ENCODE results near the gene CYP4F22.

The CYP4F22 gene

DNA sequence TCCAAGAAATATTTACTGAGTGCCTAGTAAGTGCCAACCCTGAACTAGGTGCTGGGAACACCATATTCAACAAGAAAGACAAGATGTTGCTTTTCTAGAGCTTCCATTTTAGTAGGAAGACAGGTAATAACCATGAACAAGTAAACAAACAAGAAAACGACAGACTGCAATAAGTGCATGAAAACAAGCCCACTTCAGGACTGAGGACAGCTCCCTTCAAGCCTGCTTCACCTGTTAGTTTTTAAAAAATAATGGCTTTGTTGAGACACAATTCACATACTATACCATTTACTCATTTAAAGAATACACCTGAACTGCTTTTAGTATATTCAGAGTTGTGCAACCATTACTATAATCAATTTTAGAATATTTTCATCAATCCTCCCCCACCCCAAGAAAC, 30.4 kb downstream of the CYP4F22 start:
- FAIRE-seq = no peak

DNA sequence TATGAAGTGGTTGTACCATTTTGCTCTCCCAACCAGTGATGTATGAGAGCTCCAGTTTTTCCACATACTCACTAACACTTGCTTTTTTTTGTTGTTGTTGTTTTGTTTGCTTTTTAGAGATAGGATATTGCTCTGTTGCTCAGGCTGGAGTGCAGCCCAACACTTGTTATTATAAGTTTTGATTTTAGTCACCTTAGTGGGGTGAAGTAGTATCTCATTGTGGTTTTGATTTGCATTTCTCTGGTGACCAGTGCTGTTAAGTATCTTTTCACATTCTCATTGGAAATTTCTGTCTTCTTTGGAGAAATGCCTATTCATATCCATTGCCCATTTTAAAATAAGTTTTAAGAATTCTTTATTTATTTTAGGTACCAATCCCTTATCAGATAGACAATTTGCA, 31.3 kb downstream of the CYP4F22 start:
- no peak for FAIRE-seq

DNA sequence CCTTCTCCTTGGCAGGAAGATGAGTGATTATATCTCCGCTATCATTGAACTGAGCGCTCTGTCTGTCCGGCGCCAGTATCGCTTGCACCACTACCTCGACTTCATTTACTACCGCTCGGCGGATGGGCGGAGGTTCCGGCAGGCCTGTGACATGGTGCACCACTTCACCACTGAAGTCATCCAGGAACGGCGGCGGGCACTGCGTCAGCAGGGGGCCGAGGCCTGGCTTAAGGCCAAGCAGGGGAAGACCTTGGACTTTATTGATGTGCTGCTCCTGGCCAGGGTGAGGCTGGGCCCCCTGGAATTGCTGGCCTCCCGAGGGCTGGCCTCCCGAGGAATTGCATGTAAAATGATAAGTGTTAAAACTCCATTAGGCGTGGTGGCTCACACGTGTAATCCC, 32.1 kb downstream of the CYP4F22 start:
- FAIRE-seq = no peak

DNA sequence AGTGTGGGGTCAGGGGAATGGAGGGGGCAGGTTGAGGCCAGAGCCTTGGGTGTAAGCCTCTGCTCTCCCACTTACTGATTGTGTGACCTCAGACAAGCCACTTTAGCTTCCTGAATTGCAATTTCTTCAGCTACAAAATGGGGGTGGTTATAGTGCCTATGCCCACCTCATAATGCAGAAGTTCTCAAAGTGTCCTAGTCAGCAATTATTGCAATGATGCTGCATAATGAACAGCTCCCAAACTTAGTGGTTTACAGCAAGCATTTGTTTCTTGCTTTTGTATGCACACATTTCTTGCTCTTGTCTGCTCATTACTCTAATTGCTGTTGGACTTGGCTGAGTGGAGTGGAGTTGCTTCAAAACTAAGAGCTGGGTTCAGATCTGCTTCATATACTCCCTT, 36.0 kb downstream of the CYP4F22 start:
- no peak for FAIRE-seq

DNA sequence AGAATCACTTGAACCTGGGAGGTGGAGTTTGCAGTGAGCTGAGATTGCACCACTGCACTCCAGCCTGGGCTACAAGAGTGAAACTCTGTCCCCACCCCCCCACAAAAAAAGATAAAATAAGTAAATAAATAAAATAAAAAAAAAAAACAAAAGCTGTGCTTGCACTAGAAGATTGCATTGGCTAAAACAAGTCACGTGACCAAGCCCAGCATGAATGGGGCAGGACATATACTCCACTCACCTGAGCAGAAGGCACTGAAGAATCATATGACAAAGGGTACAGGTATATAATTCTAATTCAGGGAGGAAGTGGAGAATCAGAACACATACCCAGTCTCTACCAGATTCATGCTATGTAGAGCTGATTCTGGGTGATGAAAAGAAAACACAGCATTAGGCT, 36.6 kb downstream of the CYP4F22 start:
- no peak for FAIRE-seq

DNA sequence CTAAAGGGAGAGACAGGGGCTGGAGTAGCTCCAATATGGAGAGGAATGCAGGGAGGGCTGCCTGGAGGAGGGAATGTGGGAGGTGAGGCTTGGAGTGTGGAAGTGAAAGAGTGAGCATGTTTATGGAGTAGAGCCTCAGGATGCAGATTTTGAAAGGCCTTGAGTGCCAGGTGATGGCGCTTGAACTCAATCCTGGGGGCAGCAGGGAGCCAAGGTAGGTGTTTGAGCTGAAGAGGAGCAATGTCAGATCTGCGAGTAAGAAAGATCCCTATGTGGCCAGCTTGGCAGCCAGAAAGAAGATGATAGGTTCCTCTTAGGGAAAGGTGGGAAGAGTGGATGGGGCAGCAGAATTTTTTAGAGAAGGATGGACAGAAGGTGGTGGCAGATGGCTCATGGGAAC, 40.3 kb downstream of the CYP4F22 start:
- FAIRE-seq = no peak

DNA sequence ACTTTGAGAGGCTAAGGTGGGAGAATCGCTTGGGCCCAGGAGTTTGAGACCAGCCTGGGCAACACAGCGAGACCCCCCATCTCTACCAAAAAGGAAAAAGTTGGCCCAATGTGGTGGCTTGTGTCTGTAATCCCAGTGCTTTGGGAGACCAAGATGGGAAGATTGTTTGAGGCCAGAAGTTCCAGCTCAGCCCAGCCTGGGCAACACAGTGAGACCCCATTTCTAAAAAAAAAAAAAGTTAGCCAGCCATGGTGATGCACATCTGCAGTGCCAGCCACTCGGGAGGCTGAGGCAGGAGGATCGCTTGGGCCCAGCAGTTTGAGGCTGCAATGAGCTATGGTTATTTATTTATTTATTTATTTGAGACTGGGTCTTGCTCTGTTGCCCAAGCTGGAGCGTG, 41.3 kb downstream of the CYP4F22 start:
- FAIRE-seq = no peak

DNA sequence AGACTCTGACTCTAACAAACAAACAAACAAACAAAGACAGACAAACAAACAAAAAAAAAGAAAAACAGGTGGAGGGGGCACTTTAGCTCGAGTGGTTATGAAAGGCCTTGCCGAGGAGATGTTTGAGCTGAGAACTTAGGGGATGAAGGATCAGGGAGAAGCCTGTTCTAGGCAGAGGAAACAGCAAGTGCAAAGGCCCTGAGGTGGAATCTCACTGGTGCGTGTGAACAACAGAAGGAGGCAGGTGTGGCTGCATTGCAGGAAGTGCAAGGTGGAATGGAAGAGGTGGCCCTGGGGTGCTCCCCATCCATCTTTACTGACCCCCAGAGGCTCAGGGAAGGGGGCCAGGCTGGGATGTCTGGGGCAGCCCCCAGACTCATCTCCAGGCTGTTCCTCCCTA, 41.9 kb downstream of the CYP4F22 start:
- FAIRE-seq = no peak

DNA sequence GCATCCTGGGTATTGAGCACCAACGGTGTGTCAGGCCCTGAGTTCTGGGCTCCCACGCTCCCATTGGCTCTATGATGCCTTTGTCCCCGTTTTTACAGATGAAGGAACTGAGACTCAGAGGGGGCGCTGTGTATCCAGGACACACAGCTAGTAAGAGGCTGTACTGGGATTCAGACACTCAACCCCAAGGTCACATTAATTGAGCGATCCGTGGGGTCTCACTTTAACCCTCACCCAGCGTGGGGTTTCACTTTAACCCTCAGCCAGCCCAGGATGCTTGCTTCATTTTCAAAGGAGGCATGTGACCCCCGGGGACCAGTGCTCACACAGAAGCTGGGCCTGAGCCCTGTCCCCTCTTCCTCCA, 42.6 kb downstream of the CYP4F22 start:
- no peak for FAIRE-seq

DNA sequence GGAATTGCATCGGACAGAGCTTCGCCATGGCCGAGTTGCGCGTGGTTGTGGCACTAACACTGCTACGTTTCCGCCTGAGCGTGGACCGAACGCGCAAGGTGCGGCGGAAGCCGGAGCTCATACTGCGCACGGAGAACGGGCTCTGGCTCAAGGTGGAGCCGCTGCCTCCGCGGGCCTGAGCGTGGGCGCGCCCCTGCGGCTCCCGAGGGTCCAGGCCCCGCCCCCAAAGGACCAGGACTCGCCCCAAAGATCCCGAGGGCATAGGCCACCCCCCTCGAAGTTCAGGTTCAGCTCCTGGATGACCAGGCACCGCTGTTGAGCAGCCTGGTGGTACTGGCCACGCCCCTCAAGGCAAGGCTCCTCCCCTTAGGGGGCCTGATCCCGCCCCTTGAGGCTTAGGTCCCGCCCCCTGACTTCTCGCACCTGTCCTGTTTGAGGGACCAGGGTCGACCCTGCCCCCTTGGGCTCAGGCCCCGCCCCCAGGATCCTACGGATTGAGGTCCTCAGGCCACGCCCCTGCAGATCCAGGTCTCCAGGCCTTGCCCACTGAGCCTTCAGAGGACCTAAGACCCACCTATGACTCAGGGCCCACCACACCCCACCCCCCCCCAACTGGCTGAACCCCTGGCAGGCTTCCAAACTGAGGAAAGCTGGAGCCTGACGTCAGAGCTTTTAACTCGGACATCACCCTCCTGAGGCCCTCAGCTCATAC, 43.1 kb downstream of the CYP4F22 start:
- FAIRE-seq = no peak

DNA sequence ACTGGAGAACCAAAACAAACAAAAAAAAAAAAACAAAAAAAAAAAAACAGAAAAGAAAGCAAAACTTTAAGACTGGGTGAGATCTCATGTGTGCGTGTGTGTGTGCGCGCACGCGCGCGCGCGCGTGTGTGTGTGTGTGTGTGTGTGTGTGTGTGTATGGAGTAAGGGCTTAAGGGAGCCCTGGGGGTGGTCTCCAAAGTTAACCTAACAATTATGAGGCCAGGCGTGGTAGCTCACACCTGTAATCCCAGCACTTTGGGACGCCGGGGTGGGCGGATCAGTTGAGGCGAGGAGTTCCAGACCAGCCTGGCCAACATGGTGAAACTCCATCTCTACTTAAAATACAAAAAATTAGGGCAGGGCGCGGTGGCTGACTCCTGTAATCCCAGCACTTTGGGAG, 46.7 kb downstream of the CYP4F22 start:
- no peak for FAIRE-seq

DNA sequence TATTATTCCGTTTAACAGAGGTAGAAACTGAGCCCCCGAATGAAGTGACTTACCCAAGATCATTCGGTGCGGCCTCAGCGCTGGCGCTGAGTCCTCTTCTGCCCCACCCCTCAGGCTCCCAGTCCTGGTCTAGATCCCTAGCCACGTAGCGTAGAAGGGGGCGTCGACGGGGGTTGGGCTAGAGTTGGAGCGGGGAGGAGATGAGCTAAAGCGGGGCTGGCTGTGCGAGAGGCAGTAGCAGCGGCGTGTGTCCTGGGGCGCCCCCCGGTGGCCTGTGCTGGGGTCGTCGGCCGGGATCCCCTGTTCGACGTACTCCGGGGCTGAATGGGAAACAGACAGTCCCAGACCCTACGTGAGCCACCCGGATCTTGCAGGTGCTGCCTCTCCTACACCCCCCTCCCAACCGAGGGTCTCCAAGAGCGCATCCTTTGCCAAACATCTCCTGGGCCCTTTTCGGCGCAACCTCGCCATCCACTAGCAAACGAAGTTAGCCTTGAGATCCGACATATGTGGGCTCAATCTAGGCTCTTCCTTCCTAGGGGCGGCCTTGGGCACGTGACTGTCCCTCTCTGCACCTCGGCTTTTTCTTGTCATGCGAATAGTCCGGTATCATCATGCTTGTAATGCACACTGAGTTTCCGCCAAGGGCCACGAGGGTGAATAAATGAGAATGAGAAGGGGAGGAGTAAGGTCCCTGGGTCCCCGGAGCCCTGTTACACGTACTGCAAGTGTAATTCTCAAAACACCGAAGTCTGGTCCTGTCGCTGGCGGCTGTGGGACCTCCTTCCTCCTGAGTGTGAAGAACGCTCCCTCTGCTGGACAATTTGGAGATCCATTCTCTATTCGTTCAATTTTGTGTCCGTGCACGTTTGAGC, 47.7 kb downstream of the CYP4F22 start:
- FAIRE-seq = no peak

DNA sequence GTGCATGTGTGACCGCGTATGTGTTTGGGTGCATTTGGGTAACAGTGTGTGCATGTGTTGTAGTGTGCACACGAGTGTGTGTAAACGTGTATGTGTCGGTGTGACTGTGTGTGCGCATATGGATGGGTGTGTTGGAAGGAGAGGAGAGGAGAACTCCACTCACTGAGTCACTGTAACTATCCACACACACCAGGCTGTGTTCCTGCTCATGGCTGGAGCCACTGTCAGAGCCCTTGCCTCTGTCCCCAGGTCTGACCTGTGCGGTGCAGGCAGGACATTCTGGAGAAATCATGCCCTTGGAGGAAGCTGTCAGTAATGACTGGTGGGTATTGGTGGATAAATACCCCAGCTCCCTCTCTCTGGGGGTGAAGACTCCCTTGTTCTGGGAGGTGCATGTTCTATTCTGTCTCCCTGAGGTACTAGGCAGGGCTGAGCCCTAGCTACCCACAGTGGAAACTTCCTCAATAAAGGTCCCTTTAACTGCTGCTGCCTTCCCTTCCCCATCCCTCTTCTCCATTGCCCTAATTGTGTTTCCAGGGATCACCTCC, 48.4 kb downstream of the CYP4F22 start:
- FAIRE-seq = no peak

DNA sequence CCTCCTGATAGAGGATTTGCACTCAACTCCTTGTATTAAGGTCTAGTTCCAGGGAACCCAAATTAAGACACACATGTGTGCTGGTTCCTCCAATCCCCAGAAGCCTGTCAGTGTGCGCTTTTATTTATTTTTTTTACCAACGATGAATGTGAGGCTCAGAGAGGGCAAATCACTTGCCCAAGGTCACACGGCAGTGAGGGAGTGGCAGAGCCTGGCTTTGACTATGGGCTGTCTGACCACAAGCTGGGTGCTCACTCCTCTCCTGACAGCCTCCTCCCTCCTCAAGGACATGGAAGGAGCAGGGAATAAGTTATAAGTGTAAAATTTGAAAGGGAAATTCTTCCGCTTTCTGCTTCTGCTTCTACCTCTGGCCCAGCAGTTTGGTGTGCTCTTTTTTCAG, 48.9 kb downstream of the CYP4F22 start:
- FAIRE-seq = no peak

DNA sequence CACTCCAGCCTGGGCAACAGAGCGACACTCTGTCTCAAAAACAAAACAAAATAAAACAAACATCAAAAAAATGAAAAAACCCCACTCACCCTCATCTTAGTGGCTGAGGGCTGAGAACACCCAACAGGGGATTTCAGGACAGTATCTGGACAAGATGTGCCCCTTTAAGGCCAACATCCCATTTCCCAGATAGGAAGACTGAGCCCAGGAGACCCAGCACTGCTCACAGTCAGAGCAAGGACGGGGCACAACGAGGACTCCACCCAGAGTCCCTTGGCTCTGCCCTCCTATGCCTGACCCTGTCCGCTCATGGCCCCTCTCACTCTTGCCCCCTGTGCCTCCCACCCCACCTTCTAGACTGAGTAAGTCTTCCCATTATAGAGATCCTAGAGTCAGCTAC, 53.8 kb downstream of the CYP4F22 start:
- FAIRE-seq = no peak

DNA sequence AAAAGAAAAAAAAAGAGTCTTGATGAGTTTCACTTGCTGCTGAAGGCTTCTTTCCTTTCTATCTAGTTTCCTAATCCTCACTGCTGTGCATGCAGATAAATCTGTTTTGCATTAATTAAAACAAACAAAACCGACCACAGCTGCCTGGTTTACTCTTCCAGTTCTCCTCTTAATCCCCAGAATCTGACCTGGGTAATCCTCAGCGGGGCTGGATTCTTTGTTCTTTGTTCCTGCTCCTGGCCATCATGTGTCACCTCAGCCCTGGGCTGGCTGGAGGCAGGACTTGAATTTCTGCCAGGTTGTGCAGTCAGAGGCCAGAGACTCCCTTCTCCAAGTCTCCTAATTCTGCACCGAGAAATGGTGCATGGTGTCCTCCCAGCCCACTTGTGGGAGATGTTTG, 54.5 kb downstream of the CYP4F22 start:
- FAIRE-seq = no peak

DNA sequence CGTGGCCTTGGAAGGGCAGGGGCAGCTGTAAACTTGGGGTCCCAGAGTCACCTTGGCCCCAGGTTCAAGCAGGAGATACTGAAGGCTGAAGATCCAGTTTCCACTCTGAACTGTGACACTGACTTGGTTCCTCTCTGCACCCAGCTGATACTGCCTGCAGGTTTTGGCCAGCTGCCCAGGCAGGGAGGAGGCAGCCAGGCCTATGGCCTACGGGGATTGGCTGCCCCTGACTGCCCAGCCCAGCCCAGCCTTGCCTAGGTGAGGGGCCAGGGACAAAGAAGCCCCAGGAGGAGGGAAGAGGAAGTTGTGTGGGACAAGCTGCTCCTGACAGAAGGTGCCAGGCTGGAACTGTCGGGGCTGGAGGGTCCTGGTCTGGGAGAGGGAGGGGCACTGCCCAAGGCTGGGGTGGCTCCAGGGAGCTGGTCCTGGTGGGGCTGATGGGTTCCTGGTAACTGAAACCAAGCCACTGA, 55.0 kb downstream of the CYP4F22 start:
- FAIRE-seq = no peak

DNA sequence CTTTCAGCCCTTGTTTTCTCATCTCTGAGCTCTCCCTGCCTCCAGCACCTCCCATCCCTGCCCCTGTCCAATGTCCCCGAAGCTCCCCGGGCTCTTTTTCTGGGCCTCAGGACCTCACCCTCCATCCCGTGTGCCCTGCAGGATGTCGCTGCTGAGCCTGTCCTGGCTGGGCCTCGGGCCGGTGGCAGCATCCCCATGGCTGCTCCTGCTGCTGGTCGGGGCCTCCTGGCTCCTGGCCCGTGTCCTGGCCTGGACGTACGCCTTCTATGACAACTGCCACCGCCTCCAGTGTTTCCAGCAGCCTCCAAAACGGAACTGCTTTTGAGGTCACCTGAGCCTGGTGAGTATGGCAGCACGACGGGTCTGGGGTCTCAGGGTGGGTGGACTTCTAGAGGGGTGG, 55.6 kb downstream of the CYP4F22 start:
- no peak for FAIRE-seq

DNA sequence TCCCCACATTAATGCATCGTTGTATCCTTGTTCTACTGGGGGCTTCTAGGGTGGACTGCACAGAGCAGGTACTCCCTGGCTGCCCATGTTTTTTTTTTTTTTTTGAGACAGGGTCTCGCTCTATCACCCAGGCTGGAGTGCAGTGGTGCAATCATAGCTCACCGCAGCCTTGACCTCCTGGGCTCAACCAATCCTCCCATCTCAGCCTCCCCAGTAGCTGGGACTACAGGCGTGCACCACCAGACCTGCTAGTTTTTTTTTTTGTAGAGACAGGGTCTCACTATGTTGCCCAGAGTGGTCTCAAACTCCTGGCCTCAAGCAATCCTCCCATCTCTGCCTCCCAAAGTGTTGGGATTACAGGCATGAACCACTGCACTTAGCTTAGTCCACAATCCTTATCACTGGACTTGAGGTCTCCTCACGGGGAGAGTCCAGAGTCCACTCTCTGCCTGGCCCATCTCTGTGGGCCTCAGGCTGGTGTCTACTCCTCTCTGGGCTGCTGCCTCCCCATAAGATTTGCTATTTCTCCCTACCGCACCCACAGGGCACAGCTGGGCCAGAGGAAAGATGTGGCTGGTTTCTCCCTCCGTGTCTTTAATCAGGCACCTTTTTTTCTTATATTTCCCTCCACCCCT, 56.3 kb downstream of the CYP4F22 start:
- FAIRE-seq = no peak

DNA sequence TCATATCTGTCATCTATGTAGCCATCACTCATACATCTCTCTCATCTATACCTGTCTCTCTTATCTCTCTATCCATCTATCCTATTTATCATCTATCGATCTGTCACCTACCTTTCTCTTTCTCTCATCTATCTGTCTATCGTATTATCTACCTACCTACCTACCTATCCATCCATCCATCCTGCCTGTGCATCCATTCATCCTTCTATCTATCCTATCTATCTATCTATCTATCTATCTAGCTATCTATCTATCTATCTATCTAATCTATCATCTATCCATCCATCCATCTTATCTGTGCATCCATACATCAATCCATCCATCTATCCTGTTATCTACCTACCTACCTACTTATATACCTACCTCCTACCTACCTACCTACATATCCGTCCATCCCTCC, 62.1 kb downstream of the CYP4F22 start:
- no peak for FAIRE-seq

DNA sequence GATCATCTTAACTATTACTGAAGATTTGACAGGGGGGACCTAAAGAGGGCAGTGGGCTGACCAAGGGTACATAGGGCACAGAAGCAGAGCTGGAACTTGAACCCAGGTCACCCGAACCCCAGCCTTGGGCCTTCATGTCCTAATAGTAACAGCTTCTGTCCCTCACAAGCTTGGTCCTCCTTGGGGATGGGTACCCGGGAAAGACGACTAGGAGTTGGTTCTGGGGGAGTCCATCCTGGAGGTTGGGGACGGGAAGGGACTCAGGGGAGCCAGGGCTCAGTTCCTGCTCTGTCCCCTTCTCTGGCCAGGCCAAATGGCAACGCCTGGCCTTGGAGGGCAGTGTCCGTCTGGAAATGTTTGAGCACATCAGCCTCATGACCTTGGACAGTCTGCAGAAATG, 67.1 kb downstream of the CYP4F22 start:
- FAIRE-seq = no peak

DNA sequence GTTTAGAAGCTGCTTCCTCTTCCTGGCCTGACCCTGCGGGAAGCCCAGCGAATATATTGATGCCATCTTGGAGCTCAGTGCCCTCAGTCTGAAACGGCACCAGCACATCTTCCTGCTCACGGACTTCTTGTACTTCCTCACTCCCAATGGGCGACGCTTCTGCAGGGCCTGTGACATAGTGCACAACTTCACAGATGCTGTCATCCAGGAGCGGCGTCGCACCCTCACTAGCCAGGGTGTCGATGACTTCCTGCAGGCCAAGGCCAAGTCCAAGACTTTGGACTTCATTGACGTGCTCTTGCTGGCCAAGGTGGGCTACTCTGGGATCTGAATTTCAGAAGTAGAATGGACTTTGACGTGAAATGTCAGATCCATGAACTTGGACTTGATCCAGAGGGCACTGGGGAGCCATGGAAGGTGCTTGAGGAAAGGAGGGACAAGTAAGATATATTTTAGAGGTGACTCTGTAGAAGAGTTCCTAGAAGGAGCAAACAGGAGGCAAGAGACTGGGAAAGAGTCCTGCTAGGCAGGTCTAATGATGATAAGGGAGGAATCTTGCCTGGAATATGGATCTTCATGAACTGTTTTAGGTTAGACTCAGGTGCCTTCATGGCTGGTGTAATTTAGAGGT, 68.3 kb downstream of the CYP4F22 start:
- FAIRE-seq = no peak

DNA sequence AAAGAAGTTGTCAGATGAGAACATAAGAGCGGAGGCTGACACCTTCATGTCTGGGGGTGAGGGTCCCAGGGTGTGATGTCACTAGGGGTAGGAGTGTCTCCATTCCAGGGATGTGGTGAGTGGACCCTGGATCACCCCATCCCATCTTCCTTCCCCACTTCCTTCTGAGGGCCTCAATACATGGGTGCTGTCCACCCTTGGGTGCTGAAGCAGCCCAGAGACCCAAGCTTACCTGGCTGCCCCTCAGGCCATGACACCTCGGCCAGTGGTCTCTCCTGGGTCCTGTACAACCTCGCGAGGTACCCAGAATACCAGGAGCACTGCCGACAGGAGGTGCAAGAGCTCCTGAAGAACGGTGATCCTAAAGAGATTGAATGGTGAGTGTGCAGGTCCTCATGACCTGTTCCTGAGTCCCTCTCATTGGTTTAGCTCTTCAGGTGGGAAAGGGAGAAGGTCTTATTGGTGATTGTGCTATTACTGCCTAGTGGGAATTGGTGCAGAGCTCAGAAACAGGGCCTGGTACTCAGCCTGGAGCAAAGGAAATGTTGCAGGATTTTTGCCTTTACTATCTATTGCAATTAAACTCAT, 69.0 kb downstream of the CYP4F22 start:
- no peak for FAIRE-seq
